IPS-NIHi7 (cell line): ENCODE results near the gene EYA4.
"Not testable (repeated sequence)": the region's sequence is repeated elsewhere in the genome, so short reads cannot be mapped to it uniquely, and the experiment has no call there.

Experiments
- DNase-seq: peaks from one replicate; pipeline ENCODE4 v3.0.0; 2012; ENCODE audit warnings: mixed read lengths; ENCODE audit errors: extremely low spot score

EYA4 gene

GRCh38 chr6:133397601-133398000 is 156.4 kb downstream of the EYA4 start:
- DNase-seq: not testable (repeated sequence)

GRCh38 chr6:133399426-133399825 is 158.3 kb downstream of the EYA4 start:
- DNase-seq: no peak

- no peak for DNase-seq
These were observed 163.0 kb downstream of the EYA4 start for GRCh38 chr6:133404151-133404550.

GRCh38 chr6:133404728-133405127 is 163.6 kb downstream of the EYA4 start:
- DNase-seq: no peak

- DNase-seq: no peak
These were observed 166.4 kb downstream of the EYA4 start for GRCh38 chr6:133407320-133408100.

- no peak for DNase-seq
These were observed 167.0 kb downstream of the EYA4 start for GRCh38 chr6:133408132-133408531.

GRCh38 chr6:133408543-133408942 is 167.4 kb downstream of the EYA4 start:
- no peak for DNase-seq

GRCh38 chr6:133410638-133411435 is 169.7 kb downstream of the EYA4 start:
- DNase-seq: peak; percentile 69

- DNase-seq: no peak
These were observed 170.6 kb downstream of the EYA4 start for GRCh38 chr6:133411757-133412156.

GRCh38 chr6:133415262-133415661 is 174.1 kb downstream of the EYA4 start:
- DNase-seq: no peak

GRCh38 chr6:133418108-133418507 is 177.0 kb downstream of the EYA4 start:
- DNase-seq: no peak

GRCh38 chr6:133423242-133423641 is 182.1 kb downstream of the EYA4 start:
- DNase-seq: no peak

GRCh38 chr6:133424359-133424758 is 183.2 kb downstream of the EYA4 start:
- no peak for DNase-seq

- no peak for DNase-seq
These were observed 184.9 kb downstream of the EYA4 start for GRCh38 chr6:133426038-133426437.

- DNase-seq: no peak
These were observed 187.1 kb downstream of the EYA4 start for GRCh38 chr6:133428295-133428694.

- no peak for DNase-seq
These were observed 189.4 kb downstream of the EYA4 start for GRCh38 chr6:133430530-133430929.

- DNase-seq: no peak
These were observed 189.9 kb downstream of the EYA4 start for GRCh38 chr6:133431031-133431430.

- peak; percentile 78 for DNase-seq
These were observed 191.1 kb downstream of the EYA4 start for GRCh38 chr6:133432021-133432989.

- DNase-seq: no peak
These were observed 194.0 kb downstream of the EYA4 start for GRCh38 chr6:133435065-133435728.

GRCh38 chr6:133436652-133437051 is 195.5 kb downstream of the EYA4 start:
- no peak for DNase-seq

- DNase-seq: no peak
These were observed 200.3 kb downstream of the EYA4 start for GRCh38 chr6:133441491-133441890.
